Endothelial cell of umbilical vein (primary cell): ENCODE measurements around the gene TAS2R5. TPM values are rescaled to one million over a fixed set of nuclear protein-coding genes. Genes with fewer than 3 reads are reported as not detected.

Source experiments
- Bru-seq: library from RNA; stranded (reverse); fragments of 400-500 nt; gene quantifications from one replicate; lab custom pipeline; 2021; lab: Mats Ljungman, UMichigan
- BruChase-seq, 2 experiments: library from RNA; stranded (reverse); fragments of 400-500 nt; gene quantifications; one replicate each; lab custom pipeline; 2021; lab: Mats Ljungman, UMichigan
- BruUV-seq: library from RNA; stranded (reverse); fragments of 400-500 nt; replicated peaks from 2 replicates; lab custom pipeline; 2021; lab: Mats Ljungman, UMichigan
- CTCF ChIA-PET: fragments of 300-600, 350-600 bp; sonication (Branson Sonifier 250); formaldehyde crosslinking; loops from one replicate; lab custom pipeline; 2021; ENCODE audit warnings: antibody characterized with exemption, inconsistent platforms; lab: Charles Lee
- POLR2A ChIA-PET: fragments of 300-600, 350-600 bp; sonication (Branson Sonifier 250); formaldehyde crosslinking; loops from one replicate; lab custom pipeline; 2021; ENCODE audit warnings: antibody characterized with exemption, inconsistent platforms; lab: Charles Lee
- DNase-seq: peaks from one replicate; pipeline ENCODE4 v3.0.0-alpha.2; 2011; ENCODE audit warnings: low read depth, low spot score
- FAIRE-seq: peaks from 2 replicates; lab custom pipeline; 2011; peaks lifted over from hg19 to GRCh38; lab: Jason Lieb, UNC
- H2AFZ ChIP-seq: 2 replicates; pipeline ENCODE4 v1.6.0; 2012; ENCODE audit warnings: low read depth, low read length, control low read depth, inconsistent platforms
- H3K27ac ChIP-seq: 2 replicates; pipeline ENCODE4 v1.5.1; 2011; ENCODE audit warnings: low read depth, mild to moderate bottlenecking, control low read depth, low read length, moderate library complexity; ENCODE audit not compliant: insufficient read depth
- H3K27me3 ChIP-seq, 2 experiments: 2 replicates each; pipeline versions ENCODE4 v1.6.0 to v1.6.1; 2011; ENCODE audit warnings: low read length in 2 of 2, mixed read lengths in 1 of 2; ENCODE audit not compliant: control insufficient read depth in 2 of 2, insufficient read depth in 2 of 2
- H3K36me3 ChIP-seq, 2 experiments: 2 replicates in 1 of 2; 3 replicates in 1 of 2; pipeline ENCODE4 v1.5.1; 2011; ENCODE audit warnings: low read length in 2 of 2, mild to moderate bottlenecking in 1 of 2, moderate library complexity in 1 of 2; ENCODE audit not compliant: control insufficient read depth in 2 of 2, insufficient read depth in 2 of 2; ENCODE audit errors: extremely low read depth in 1 of 2
- H3K4me1 ChIP-seq: 3 replicates; pipeline ENCODE4 v1.5.1; 2011; ENCODE audit warnings: mild to moderate bottlenecking, low read length; ENCODE audit not compliant: control insufficient read depth, insufficient read depth; ENCODE audit errors: extremely low read depth
- H3K4me2 ChIP-seq: 2 replicates; pipeline ENCODE4 v1.6.1; 2011; ENCODE audit warnings: low read length, control low read depth, mixed read lengths; ENCODE audit not compliant: insufficient read depth
- H3K4me3 ChIP-seq, 3 experiments: fragments of 200-600 bp in 1 of 3; sonication (generic), shearing (Covaris generic) in 1 of 3; replicated peaks in 1 of 3; 2 replicates each; pipeline ENCODE4 v1.5.1; 2011 to 2016; ENCODE audit warnings: control low read depth in 3 of 3, low read length in 3 of 3, mild to moderate bottlenecking in 2 of 3, inconsistent platforms in 1 of 3, low read depth in 1 of 3, moderate library complexity in 1 of 3; ENCODE audit not compliant: insufficient read depth in 1 of 3
- H3K79me2 ChIP-seq: 2 replicates; pipeline ENCODE4 v1.6.0; 2012; ENCODE audit warnings: low read length, inconsistent platforms; ENCODE audit not compliant: control insufficient read depth, insufficient read depth
- H3K9ac ChIP-seq: replicated peaks from 2 replicates; pipeline ENCODE3; 2011; ENCODE audit warnings: low read length, control low read depth; ENCODE audit not compliant: insufficient read depth; ENCODE audit errors: extremely low read depth
- H3K9me1 ChIP-seq: replicated peaks from 3 replicates; pipeline ENCODE4 v1.6.0; 2011; ENCODE audit warnings: mild to moderate bottlenecking, low read length; ENCODE audit not compliant: control insufficient read depth, insufficient read depth; ENCODE audit errors: extremely low read depth
- H3K9me3 ChIP-seq: replicated peaks from 2 replicates; pipeline ENCODE4 v1.5.1; 2012; ENCODE audit warnings: low read length, inconsistent platforms; ENCODE audit not compliant: control insufficient read depth, insufficient read depth
- H4K20me1 ChIP-seq: replicated peaks from 2 replicates; pipeline ENCODE3; 2011; ENCODE audit warnings: mild to moderate bottlenecking, low read length; ENCODE audit not compliant: control insufficient read depth, insufficient read depth; ENCODE audit errors: extremely low read depth
- EZH2 ChIP-seq: IDR thresholded peaks from 2 replicates; pipeline ENCODE4 v1.6.1; 2012; ENCODE audit warnings: borderline replicate concordance, low read depth, mild to moderate bottlenecking, moderate library complexity, low read length, inconsistent platforms; ENCODE audit not compliant: severe bottlenecking
- FOS ChIP-seq: IDR thresholded peaks from 2 replicates; pipeline ENCODE4 v1.6.1; 2011; ENCODE audit warnings: mild to moderate bottlenecking, low read length, moderate library complexity, borderline replicate concordance; ENCODE audit not compliant: insufficient read depth
- GATA2 ChIP-seq: IDR thresholded peaks from 2 replicates; pipeline ENCODE4 v1.7.0; 2011; ENCODE audit warnings: low read depth, mild to moderate bottlenecking, moderate library complexity, mixed read lengths, low read length; ENCODE audit not compliant: insufficient read length, insufficient read depth
- JUN ChIP-seq: IDR thresholded peaks from 2 replicates; pipeline ENCODE4 v1.6.1; 2011; ENCODE audit warnings: borderline replicate concordance, low read depth; ENCODE audit not compliant: insufficient read length, insufficient read depth
- MYC ChIP-seq: IDR thresholded peaks from one replicate; pipeline ENCODE4 v1.6.1; 2011; ENCODE audit warnings: mild to moderate bottlenecking, low read depth, low read length
- POLR2A ChIP-seq: IDR thresholded peaks from 2 replicates; pipeline ENCODE4 v1.6.1; 2012; ENCODE audit warnings: low read depth, mild to moderate bottlenecking, control low read depth, low read length
- POLR2AphosphoS5 ChIP-seq: IDR thresholded peaks from 2 replicates; pipeline ENCODE4 v1.6.1; 2012; ENCODE audit warnings: low read depth, mild to moderate bottlenecking, control low read depth, low read length, moderate library complexity; ENCODE audit not compliant: insufficient read depth
- dilution Hi-C: fragments of 300-500 bp; cut with MboI; formaldehyde crosslinking; loops from one replicate; pipeline ENCODE4 v1.15.0; 2019; ENCODE audit warnings: low sequenced_read_pairs; ENCODE audit not compliant: extremely low pct_ligation_motif_present
- intact Hi-C: fragments of 100-400 bp; cut with micrococcal nuclease; formaldehyde crosslinking; loops from one replicate; pipeline ENCODE4 v1.10.0; 2022
- long read RNA-seq: library from polyadenylated mRNA; stranded (forward); transcript quantifications from one replicate; pipeline ENCODE4 v2.0.0, GENCODE V29; 2021
- polyA minus RNA-seq, 3 experiments: library from RNA; depleted of rRNA, polyadenylated mRNA; stranded (reverse); fragments of >200 nt; gene quantifications; 1 replicate in 1 of 3; 2 replicates in 2 of 3; pipeline ENCODE4 v1.2.3, GENCODE V29; 2011
- polyA plus RNA-seq, 4 experiments: library from polyadenylated mRNA; depleted of rRNA in 3 of 4; stranded (reverse) in 3 of 4; unstranded in 1 of 4; fragments of >200 nt; gene quantifications; 2 replicates each; pipeline versions ENCODE4 v1.2.1 to v1.2.3, GENCODE V29; 2011 to 2012; ENCODE audit warnings: missing spikeins in 1 of 4
- total RNA-seq: library from RNA; stranded (reverse); gene quantifications from 2 replicates; pipeline ENCODE4 v1.2.3, GENCODE V29; 2021
- TF ChIP-seq, protein P1 (sequence below): IDR thresholded peaks from 2 replicates; pipeline ENCODE4 v1.6.1; 2011; ENCODE audit not compliant: insufficient read depth, insufficient read length
- TF ChIP-seq, protein P2 (sequence below), 2 donors: IDR thresholded peaks; 1 replicate in 1 of 2; 2 replicates in 1 of 2; pipeline ENCODE4 v1.5.1; 2011; ENCODE audit warnings: low read length in 2 of 2, mild to moderate bottlenecking in 2 of 2, moderate library complexity in 2 of 2, control low read depth in 1 of 2, inconsistent platforms in 1 of 2, low read depth in 1 of 2; ENCODE audit not compliant: insufficient read depth in 1 of 2; ENCODE audit errors: extremely low read depth in 1 of 2

The TAS2R5 gene, protein sequence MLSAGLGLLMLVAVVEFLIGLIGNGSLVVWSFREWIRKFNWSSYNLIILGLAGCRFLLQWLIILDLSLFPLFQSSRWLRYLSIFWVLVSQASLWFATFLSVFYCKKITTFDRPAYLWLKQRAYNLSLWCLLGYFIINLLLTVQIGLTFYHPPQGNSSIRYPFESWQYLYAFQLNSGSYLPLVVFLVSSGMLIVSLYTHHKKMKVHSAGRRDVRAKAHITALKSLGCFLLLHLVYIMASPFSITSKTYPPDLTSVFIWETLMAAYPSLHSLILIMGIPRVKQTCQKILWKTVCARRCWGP
- 0.85 and 2.0 TPM in 2 replicates for total RNA-seq
- polyA plus RNA-seq = 1.3 and 1.6 TPM in 2 replicates
- polyA plus RNA-seq (2011; cell fraction: cytosol; rRNA removed) = 0.14 and 0.27 TPM in 2 replicates
- 5.3 and 5.9 TPM in 2 replicates for polyA plus RNA-seq (2011; cell fraction: nucleus; rRNA removed)
- 0.25 and 0.75 TPM in 2 replicates for polyA plus RNA-seq (2012)
- 3.1 and 3.8 TPM in 2 replicates for polyA minus RNA-seq
- polyA minus RNA-seq (2011; cell fraction: cytosol; rRNA and poly(A)+ RNA removed) = not detected
- 1.2 and 3.3 TPM in 2 replicates for polyA minus RNA-seq (2011; cell fraction: nucleus; rRNA and poly(A)+ RNA removed)
- percentile 41 among the genes with signal in this experiment for Bru-seq, nascent RNA
- BruChase-seq, experiment 1, labeled RNA remaining after a 6-hour chase = percentile 75 among the genes with signal in this experiment
- BruChase-seq, experiment 2, labeled RNA remaining after a 2-hour chase = percentile 60 among the genes with signal in this experiment
- long read RNA-seq = 0 reads

DNA sequence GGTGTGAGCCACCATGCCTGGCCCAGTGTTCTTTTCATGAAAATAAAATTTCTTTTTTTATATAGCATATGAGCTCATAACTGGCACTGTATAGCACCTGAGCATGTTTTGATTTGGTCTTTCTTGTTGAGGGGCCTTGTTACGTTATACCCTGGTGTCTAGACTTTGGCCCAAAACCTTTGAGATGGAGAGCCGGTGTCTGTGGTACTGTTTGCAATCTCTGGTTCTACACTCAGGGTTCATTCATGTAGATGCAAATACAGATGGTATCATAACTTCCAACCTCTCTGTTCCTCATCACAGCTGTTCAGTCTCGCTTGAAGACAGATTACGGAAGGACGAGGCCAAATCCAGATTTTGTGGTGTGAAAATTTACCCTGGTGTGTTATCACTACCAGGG, at the start of gene TAS2R5:
TSS of gene TAS2R5 (plus strand) at position 301 of the 400 bp plus-strand sequence. CDS start 145 bp downstream, outside the sequence.
- no peak for TF ChIP-seq MYC
- no peak for TF ChIP-seq EZH2
- TF ChIP-seq, protein P1, sequence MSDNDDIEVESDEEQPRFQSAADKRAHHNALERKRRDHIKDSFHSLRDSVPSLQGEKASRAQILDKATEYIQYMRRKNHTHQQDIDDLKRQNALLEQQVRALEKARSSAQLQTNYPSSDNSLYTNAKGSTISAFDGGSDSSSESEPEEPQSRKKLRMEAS = no peak
- no peak for TF ChIP-seq JUN
- no peak for TF ChIP-seq FOS
- TF ChIP-seq, protein P2, sequence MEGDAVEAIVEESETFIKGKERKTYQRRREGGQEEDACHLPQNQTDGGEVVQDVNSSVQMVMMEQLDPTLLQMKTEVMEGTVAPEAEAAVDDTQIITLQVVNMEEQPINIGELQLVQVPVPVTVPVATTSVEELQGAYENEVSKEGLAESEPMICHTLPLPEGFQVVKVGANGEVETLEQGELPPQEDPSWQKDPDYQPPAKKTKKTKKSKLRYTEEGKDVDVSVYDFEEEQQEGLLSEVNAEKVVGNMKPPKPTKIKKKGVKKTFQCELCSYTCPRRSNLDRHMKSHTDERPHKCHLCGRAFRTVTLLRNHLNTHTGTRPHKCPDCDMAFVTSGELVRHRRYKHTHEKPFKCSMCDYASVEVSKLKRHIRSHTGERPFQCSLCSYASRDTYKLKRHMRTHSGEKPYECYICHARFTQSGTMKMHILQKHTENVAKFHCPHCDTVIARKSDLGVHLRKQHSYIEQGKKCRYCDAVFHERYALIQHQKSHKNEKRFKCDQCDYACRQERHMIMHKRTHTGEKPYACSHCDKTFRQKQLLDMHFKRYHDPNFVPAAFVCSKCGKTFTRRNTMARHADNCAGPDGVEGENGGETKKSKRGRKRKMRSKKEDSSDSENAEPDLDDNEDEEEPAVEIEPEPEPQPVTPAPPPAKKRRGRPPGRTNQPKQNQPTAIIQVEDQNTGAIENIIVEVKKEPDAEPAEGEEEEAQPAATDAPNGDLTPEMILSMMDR (IDR thresholded peaks at IDR 0.05; ENCODE audit: extremely low read depth in 1 of 2, insufficient read depth in 1 of 2, low read depth in 1 of 2, low read length in 2 of 2) = no peak
- no peak for TF ChIP-seq POLR2AphosphoS5
- TF ChIP-seq POLR2A = no peak
- TF ChIP-seq GATA2 = no peak
- Histone ChIP-seq H3K79me2 (no peaks in the 10 kb centered on the region), H3K36me3 (peaks cover 0 to 4% of the 10 kb centered on the region in 2 experiments), H3K27me3 (no peaks in the 10 kb centered on the region), H3K4me3 (no peak within 1 kb of the TSS), H3K9me3 (no peaks in the 10 kb centered on the region), H3K4me1 (peaks cover 21% of the 10 kb centered on the region), H3K9ac (no peak within 1 kb of the TSS), H4K20me1 (no peaks in the 10 kb centered on the region), H3K27ac (peak within 1 kb of the TSS; percentile 90), H2AFZ (no peak within 1 kb of the TSS), H3K9me1 (no peaks in the 10 kb centered on the region), H3K4me2 (no peak within 1 kb of the TSS)
- no TSS peak for BruUV-seq
- intact Hi-C loops = loop anchor here (5.0 to 10.0 kb wide), 3 partner anchors 238 to 773 kb away; partner anchors contain the start of gene AGK
- dilution Hi-C loops = no loop called here
- FAIRE-seq (no peak), DNase-seq (no peak)
- ChIA-PET POLR2A (no interaction called here), CTCF (interaction anchor here (1.2 to 1.5 kb wide), 2 partner anchors 11 to 135 kb away, joined by 3 to 7 read pairs; no protein-coding TSS in a partner anchor)
